HepG2 (cell line): ENCODE measurements around the gene GUCA1A. TPM values are rescaled to one million over a fixed set of nuclear protein-coding genes. Genes with fewer than 3 reads are reported as not detected.

Experiments
- CBFB ChIP-seq: sonication (generic); formaldehyde crosslinking; IDR thresholded peaks from 2 replicates; pipeline ENCODE4 v1.4.0; 2020; ENCODE audit warnings: missing genetic modification reagents
- GFI1 ChIP-seq: sonication (generic); formaldehyde crosslinking; IDR thresholded peaks from 2 replicates; pipeline ENCODE4 v1.5.0; 2020; ENCODE audit warnings: missing genetic modification reagents, mild to moderate bottlenecking, borderline replicate concordance
- GZF1 ChIP-seq: sonication (generic); formaldehyde crosslinking; IDR thresholded peaks from 2 replicates; pipeline ENCODE4 v1.5.1; 2020; ENCODE audit warnings: mild to moderate bottlenecking, missing genetic modification reagents
- KAT7 ChIP-seq: IDR thresholded peaks from 2 replicates; pipeline ENCODE4 v1.6.1; 2018; ENCODE audit warnings: borderline replicate concordance, missing compliant biosample characterization
- MAFK ChIP-seq, 2 experiments: IDR thresholded peaks in 1 of 2; conservative IDR thresholded peaks in 1 of 2; 2 replicates each; pipeline ENCODE4 v1.6.1; 2011; ENCODE audit warnings: improper control_type of control experiment in 2 of 2, low read length in 2 of 2
- NCOA2 ChIP-seq: sonication (generic); formaldehyde crosslinking; IDR thresholded peaks from 2 replicates; pipeline ENCODE4 v1.8.0; 2022; ENCODE audit warnings: inconsistent platforms
- NFE2 ChIP-seq: sonication (generic); formaldehyde crosslinking; IDR thresholded peaks from 2 replicates; pipeline ENCODE4 v1.4.0; 2020; ENCODE audit warnings: missing genetic modification reagents
- PHF20 ChIP-seq: sonication (generic); formaldehyde crosslinking; IDR thresholded peaks from 2 replicates; pipeline ENCODE4 v1.5.0; 2020; ENCODE audit warnings: mild to moderate bottlenecking, missing genetic modification reagents
- STAT6 ChIP-seq: sonication (generic); formaldehyde crosslinking; IDR thresholded peaks from 2 replicates; pipeline ENCODE4 v1.4.0; 2020; ENCODE audit warnings: missing genetic modification reagents, mild to moderate bottlenecking, borderline replicate concordance
- ZBTB40 ChIP-seq, 2 experiments: fragments of 450-650 bp in 1 of 2; sonication (generic) in 1 of 2; formaldehyde crosslinking in 1 of 2; IDR thresholded peaks; 2 replicates each; pipeline versions ENCODE4 v1.6.1 to v1.8.0; 2016 to 2022; ENCODE audit warnings: antibody characterized with exemption in 1 of 2, mild to moderate bottlenecking in 1 of 2, missing genetic modification reagents in 1 of 2
- ZNF224 ChIP-seq: sonication (generic); formaldehyde crosslinking; IDR thresholded peaks from 2 replicates; pipeline ENCODE4 v1.5.0; 2020; ENCODE audit warnings: mild to moderate bottlenecking, missing genetic modification reagents
- ZNF263 ChIP-seq: sonication (generic); formaldehyde crosslinking; IDR thresholded peaks from 2 replicates; pipeline ENCODE4 v1.4.0; 2020; ENCODE audit warnings: missing genetic modification reagents
- ZNF547 ChIP-seq: sonication (generic); formaldehyde crosslinking; IDR thresholded peaks from 2 replicates; pipeline ENCODE4 v1.5.1; 2020; ENCODE audit warnings: mild to moderate bottlenecking, missing genetic modification reagents
- ZNF710 ChIP-seq: sonication (generic); formaldehyde crosslinking; IDR thresholded peaks from 2 replicates; pipeline ENCODE4 v1.5.0; 2020; ENCODE audit warnings: mild to moderate bottlenecking, missing genetic modification reagents, borderline replicate concordance
- polyA plus RNA-seq, 8 experiments: library from polyadenylated mRNA; depleted of rRNA in 3 of 8; stranded (reverse) in 7 of 8; unstranded in 1 of 8; fragments of >200 nt; fragmentation: Illumina TruSeq in 4 of 8; extraction: Trizol in 4 of 8; gene quantifications; 2 replicates each; pipeline versions ENCODE4 v1.2.1 to v1.2.3, GENCODE V29; 2011 to 2016; ENCODE audit warnings: low read depth in 4 of 8, missing spikeins in 1 of 8, mixed read lengths in 1 of 8; ENCODE audit not compliant: insufficient read depth in 1 of 8
- total RNA-seq, 5 experiments: library from RNA; depleted of rRNA; stranded (reverse); fragments of >200 nt; fragmentation: Illumina TruSeq; extraction: Trizol; gene quantifications; 2 replicates each; pipeline ENCODE4 v1.2.3, GENCODE V29; 2016; ENCODE audit warnings: low read depth in 1 of 5

The GUCA1A gene
- total and polyA plus RNA-seq, 2 of the 13 experiments (the other 11 are each of a cell fraction or from before 2014, with no cell fraction given), result not detected

- TF ChIP-seq STAT6 (CRISPR knock-in tag) (no peak), NFE2 (CRISPR knock-in tag) (no peak), NCOA2 (CRISPR knock-in tag) (peak; percentile 65), ZBTB40 (IDR thresholded peaks at IDR 0.05) (peak; percentile 70), ZBTB40 (CRISPR knock-in tag; IDR thresholded peaks at IDR 0.05) (peak; percentile 66; the same call in 1 of the 2 replicates), KAT7 (CRISPR knock-in tag) (peak; percentile 98), PHF20 (CRISPR knock-in tag) (peak; percentile 99), GFI1 (CRISPR knock-in tag) (peak; percentile 65), CBFB (CRISPR knock-in tag) (peak; percentile 61; the same call in 1 of the 2 replicates), ZNF224 (CRISPR knock-in tag) (peak; percentile 75; the same call in 1 of the 2 replicates), GZF1 (CRISPR knock-in tag) (0 out of 2 replicates have a peak, but pooled peaks have one; percentile 67), ZNF547 (CRISPR knock-in tag) (no peak), ZNF263 (no peak; the same call in 1 of the 2 replicates), ZNF710 (CRISPR knock-in tag) (peak; percentile 88; the same call in 1 of the 2 replicates), MAFK (conservative IDR thresholded peaks at IDR 0.05 in 1 of 2, IDR thresholded peaks at IDR 0.05 in 1 of 2; ENCODE audit: low read length in 2 of 2) (no peak)
These were observed 44.6 kb downstream of the GUCA1A start, which contains the start of gene MRPS10 (continued) for GRCh38 chr6:42217519-42218367.
